Stomach (tissue), 4 donors: ENCODE measurements around the gene DIPK1A.

Source experiments
- POLR2A ChIP-seq, 4 donors: fragments of 450-650 bp; IDR thresholded peaks; one replicate each; pipeline ENCODE4 v1.6.1; 2016; ENCODE audit warnings: antibody characterized with exemption in 4 of 4, control low read depth in 2 of 4, mild to moderate bottlenecking in 1 of 4, moderate library complexity in 1 of 4
- TF ChIP-seq, protein P1 (sequence below), 7 experiments: fragments of 450-650 bp in 4 of 7; fragments of 200-600 bp in 3 of 7; sonication (generic) in 3 of 7; IDR thresholded peaks; one replicate each; pipeline ENCODE4 v1.5.1; 2016 to 2019; ENCODE audit warnings: antibody characterized with exemption in 7 of 7, control low read depth in 2 of 7, mild to moderate bottlenecking in 1 of 7

DNA sequence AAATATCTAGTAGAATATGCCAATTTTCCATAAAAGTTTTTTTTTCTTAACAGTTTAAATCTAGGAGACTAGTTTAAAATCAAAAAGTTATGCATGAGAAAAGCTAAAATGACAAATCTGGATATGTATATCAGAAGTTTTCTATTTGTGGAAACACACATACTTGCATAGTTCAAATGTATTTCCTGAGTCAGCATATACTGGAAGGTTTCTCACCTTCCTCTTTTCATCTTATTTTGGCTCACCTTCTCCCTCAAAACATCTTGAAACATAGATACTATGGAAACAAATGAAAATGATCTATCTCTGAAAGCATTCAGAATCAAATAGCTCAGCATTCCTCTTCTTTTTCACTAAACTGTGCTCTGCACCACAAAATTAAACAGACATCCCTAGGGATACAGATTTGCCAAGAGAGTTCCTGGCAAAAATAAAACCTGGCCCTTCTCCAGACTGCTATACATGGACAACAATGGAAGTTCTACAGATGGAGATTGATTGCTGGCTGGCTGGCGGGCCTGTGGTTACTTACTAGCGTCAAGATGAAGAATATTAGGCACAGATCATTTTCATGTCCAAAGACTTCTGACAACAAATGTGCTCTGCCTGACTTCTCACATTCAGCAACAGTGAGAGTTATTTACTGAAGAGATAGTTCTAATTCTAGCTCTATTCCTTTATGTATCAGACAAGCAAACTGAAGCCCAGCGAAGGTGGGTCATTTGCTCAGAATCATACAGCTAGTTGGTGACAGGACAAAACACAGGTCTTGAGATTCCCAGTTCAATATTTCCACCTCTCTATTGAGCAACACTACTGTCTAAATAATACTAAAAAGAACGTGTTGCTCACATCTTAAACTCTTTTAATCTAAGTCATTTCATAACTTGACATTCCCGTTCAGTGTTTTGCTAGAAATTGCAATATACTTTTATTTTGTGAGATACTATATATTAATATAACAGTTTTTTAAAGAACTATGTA lies 26.6 kb downstream of the DIPK1A start:
- no peak for TF ChIP-seq POLR2A (IDR thresholded peaks at IDR 0.05)
- TF ChIP-seq, protein P1, sequence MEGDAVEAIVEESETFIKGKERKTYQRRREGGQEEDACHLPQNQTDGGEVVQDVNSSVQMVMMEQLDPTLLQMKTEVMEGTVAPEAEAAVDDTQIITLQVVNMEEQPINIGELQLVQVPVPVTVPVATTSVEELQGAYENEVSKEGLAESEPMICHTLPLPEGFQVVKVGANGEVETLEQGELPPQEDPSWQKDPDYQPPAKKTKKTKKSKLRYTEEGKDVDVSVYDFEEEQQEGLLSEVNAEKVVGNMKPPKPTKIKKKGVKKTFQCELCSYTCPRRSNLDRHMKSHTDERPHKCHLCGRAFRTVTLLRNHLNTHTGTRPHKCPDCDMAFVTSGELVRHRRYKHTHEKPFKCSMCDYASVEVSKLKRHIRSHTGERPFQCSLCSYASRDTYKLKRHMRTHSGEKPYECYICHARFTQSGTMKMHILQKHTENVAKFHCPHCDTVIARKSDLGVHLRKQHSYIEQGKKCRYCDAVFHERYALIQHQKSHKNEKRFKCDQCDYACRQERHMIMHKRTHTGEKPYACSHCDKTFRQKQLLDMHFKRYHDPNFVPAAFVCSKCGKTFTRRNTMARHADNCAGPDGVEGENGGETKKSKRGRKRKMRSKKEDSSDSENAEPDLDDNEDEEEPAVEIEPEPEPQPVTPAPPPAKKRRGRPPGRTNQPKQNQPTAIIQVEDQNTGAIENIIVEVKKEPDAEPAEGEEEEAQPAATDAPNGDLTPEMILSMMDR (IDR thresholded peaks at IDR 0.05) = no peak
